HCT116 (cell line): Measurements from ENCODE around the gene SIN3A.

Experiments
- ATF3 ChIP-seq: IDR thresholded peaks from 2 replicates; pipeline ENCODE4 v1.6.1; 2012
- CTCF ChIP-seq, 3 experiments: fragments of 200-600 bp in 1 of 3; sonication (generic) in 1 of 3; IDR thresholded peaks in 2 of 3; conservative IDR thresholded peaks in 1 of 3; 2 replicates each; pipeline ENCODE4 v1.5.1; 2012 to 2017; ENCODE audit warnings: low read depth in 2 of 3, low read length in 2 of 3, antibody characterized with exemption in 1 of 3, borderline replicate concordance in 1 of 3, control low read depth in 1 of 3, mild to moderate bottlenecking in 1 of 3, mixed read lengths in 1 of 3, mixed run types in 1 of 3, moderate library complexity in 1 of 3; ENCODE audit not compliant: insufficient read depth in 1 of 3
- EZH2 ChIP-seq: fragments of 200-600 bp; sonication (generic); IDR thresholded peaks from 2 replicates; pipeline ENCODE4 v1.6.1; 2017; ENCODE audit warnings: antibody characterized with exemption, mixed run types
- FOSL1 ChIP-seq: IDR thresholded peaks from 2 replicates; pipeline ENCODE4 v1.6.1; 2012; ENCODE audit warnings: low read depth
- JUND ChIP-seq: IDR thresholded peaks from 2 replicates; pipeline ENCODE4 v1.6.1; 2012
- POLR2A ChIP-seq: IDR thresholded peaks from 2 replicates; pipeline ENCODE4 v1.7.0; 2011; ENCODE audit warnings: borderline replicate concordance; ENCODE audit not compliant: insufficient read depth, insufficient read length; ENCODE audit errors: extremely low read depth
- SIN3A ChIP-seq: IDR thresholded peaks from 2 replicates; pipeline ENCODE4 v1.6.1; 2012; ENCODE audit warnings: low read depth
- SP1 ChIP-seq: IDR thresholded peaks from 2 replicates; pipeline ENCODE4 v1.6.1; 2012; ENCODE audit warnings: low read depth
- TCF7L2 ChIP-seq: IDR thresholded peaks from 2 replicates; pipeline ENCODE4 v1.7.0; 2011; ENCODE audit warnings: borderline replicate concordance, inconsistent platforms; ENCODE audit not compliant: insufficient read depth, insufficient read length; ENCODE audit errors: extremely low read depth

DNA sequence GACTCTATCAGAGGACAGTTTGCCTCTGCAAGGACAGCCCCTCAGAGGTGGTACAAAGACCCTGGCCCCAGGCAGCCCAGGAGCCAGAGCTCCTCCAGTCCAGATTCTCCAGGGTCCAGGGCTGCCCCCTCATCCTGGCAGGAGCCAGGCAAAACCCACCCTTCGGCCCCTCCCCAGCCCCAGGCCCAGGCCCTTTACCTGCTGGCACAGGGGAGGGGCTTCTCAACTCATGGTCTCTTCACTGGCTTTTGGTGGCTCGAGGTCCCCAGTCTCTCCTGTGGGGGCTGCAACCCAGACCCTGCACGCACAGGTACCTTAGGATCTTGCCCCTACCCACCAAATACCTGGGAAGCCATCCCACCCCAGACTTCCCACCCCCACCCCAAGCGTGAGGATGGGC is 96.1 kb downstream of the SIN3A start:
- no peak for TF ChIP-seq SIN3A
- no peak for TF ChIP-seq CTCF (IDR thresholded peaks at IDR 0.05 in 2 of 3, conservative IDR thresholded peaks at IDR 0.05 in 1 of 3; ENCODE audit: borderline replicate concordance in 1 of 3, insufficient read depth in 1 of 3, low read depth in 2 of 3, low read length in 2 of 3)
- TF ChIP-seq JUND: no peak
- no peak for TF ChIP-seq SP1
- no peak for TF ChIP-seq POLR2A
- TF ChIP-seq TCF7L2: no peak
- TF ChIP-seq EZH2: no peak
- TF ChIP-seq FOSL1: no peak
- TF ChIP-seq ATF3: no peak
